ENCODE data around the gene SERPINC1. TPM values are rescaled to one million over a fixed set of nuclear protein-coding genes. Genes with fewer than 3 reads are reported as not detected.
"Not testable (repeated sequence)": the region's sequence is repeated elsewhere in the genome, so short reads cannot be mapped to it uniquely, and the experiment has no call there.

SERPINC1 gene
- total and polyA plus RNA-seq, 2 donors from 2014 or later: 0.41 to 0.82 TPM

DNA sequence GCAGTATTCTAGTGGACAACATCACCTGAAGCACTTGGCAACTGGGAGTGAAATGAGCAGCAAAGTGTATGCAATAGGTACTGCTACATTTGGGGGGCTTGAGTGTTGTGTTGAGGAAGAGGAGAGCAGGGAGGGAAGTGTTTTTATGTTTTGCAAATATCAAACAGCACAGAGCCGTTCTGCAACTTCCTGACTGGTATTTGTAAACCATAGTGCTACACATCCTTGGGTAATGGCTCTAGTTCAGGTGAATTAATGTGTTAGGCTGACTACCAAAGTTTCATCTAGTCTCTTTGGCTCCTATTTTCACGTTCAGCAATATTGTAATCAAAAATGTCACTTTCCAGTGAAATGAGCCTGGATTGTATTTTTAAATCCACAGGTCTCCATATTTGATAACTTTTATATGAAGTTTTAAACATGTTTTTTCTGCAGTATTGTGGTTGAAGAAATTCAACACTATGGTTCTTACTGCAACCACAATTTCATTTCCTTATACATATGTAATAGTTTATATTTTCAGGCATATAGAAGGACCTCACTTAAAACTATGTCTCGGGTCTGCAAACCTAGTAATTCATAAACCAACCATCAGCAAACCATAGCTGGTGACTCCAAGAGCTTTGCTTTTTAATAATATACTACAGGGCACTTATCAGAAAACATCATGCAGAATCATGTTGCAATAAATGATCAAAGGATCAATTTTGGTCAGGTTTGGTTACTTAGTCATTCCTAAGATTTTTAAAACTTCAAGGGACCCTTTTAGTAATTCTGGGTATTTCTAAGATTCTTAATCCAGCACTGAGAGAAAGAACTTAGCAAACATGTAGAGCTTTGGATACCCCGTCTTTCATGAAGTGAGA, 30.1 kb downstream of the SERPINC1 start:
- Histone ChIP-seq H3K9me3 (ENCODE audit: control insufficient read depth in 2 of 3, insufficient read depth in 1 of 3, low read length in 3 of 3) (no peaks in the 10 kb centered on the region), H3K9ac (ENCODE audit: low read length in 3 of 3) (no peak overlapping the region), H3K36me3 (ENCODE audit: control insufficient read depth in 2 of 3, insufficient read depth in 3 of 3, low read length in 3 of 3) (peaks cover 3 to 16% (median 11%) of the 10 kb centered on the region in 3 donors), H3K4me3 (ENCODE audit: low read length in 3 of 3) (no peak overlapping the region), H3K27ac (ENCODE audit: low read depth in 2 of 2, low read length in 2 of 2) (no peak overlapping the region), H3K27me3 (ENCODE audit: control insufficient read depth, insufficient read depth, low read length) (no peaks in the 10 kb centered on the region), H3K4me1 (ENCODE audit: control insufficient read depth in 2 of 3, insufficient read depth in 2 of 3, low read depth in 1 of 3, low read length in 3 of 3) (no peaks in the 10 kb centered on the region)
- FAIRE-seq (no peak), DNase-seq (no peak)
- TF ChIP-seq, protein P1, sequence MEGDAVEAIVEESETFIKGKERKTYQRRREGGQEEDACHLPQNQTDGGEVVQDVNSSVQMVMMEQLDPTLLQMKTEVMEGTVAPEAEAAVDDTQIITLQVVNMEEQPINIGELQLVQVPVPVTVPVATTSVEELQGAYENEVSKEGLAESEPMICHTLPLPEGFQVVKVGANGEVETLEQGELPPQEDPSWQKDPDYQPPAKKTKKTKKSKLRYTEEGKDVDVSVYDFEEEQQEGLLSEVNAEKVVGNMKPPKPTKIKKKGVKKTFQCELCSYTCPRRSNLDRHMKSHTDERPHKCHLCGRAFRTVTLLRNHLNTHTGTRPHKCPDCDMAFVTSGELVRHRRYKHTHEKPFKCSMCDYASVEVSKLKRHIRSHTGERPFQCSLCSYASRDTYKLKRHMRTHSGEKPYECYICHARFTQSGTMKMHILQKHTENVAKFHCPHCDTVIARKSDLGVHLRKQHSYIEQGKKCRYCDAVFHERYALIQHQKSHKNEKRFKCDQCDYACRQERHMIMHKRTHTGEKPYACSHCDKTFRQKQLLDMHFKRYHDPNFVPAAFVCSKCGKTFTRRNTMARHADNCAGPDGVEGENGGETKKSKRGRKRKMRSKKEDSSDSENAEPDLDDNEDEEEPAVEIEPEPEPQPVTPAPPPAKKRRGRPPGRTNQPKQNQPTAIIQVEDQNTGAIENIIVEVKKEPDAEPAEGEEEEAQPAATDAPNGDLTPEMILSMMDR (IDR thresholded peaks at IDR 0.05; ENCODE audit: borderline replicate concordance, extremely low read depth, insufficient read depth): no peak
- intact Hi-C loops (cut with DNase I): no loop called here

DNA sequence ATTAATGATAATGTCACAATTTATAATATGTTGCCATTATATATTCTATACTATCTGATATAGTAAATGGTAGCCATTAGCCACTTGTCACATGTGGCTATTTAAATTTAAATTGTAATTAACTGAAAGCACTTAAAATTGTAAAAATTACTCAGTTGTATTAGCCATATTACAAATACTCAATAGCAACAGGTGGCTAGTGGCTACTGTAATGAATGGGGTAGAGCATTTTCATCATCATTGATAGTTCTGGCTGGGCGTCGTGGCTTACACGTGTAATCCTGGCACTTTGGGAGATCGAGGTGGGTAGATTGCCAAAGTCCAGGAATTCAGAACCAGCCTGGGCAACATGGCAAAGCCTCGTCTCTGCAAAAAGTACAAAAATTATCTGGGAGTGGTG, 32.4 kb downstream of the SERPINC1 start:
- no peaks in the 10 kb centered on the region for H3K27me3 ChIP-seq (ENCODE audit: control insufficient read depth, insufficient read depth, low read length)
- TF ChIP-seq, protein P1 (IDR thresholded peaks at IDR 0.05; ENCODE audit: borderline replicate concordance, extremely low read depth, insufficient read depth): no peak
- H3K36me3 ChIP-seq (ENCODE audit: control insufficient read depth in 2 of 3, insufficient read depth in 3 of 3, low read length in 3 of 3): peaks cover 3 to 16% (median 11%) of the 10 kb centered on the region in 3 donors
- H3K4me1 ChIP-seq (ENCODE audit: control insufficient read depth in 2 of 3, insufficient read depth in 2 of 3, low read depth in 1 of 3, low read length in 3 of 3): no peaks in the 10 kb centered on the region
- H3K9ac ChIP-seq (ENCODE audit: low read length in 3 of 3): no peak overlapping the region
- H3K27ac ChIP-seq (ENCODE audit: low read depth in 2 of 2, low read length in 2 of 2): no peak overlapping the region
- no peak for DNase-seq
- no peaks in the 10 kb centered on the region for H3K9me3 ChIP-seq (ENCODE audit: control insufficient read depth in 2 of 3, insufficient read depth in 1 of 3, low read length in 3 of 3)
- no peak for FAIRE-seq
- no peak overlapping the region for H3K4me3 ChIP-seq (ENCODE audit: low read length in 3 of 3)
- intact Hi-C loops (cut with DNase I): no loop called here

DNA sequence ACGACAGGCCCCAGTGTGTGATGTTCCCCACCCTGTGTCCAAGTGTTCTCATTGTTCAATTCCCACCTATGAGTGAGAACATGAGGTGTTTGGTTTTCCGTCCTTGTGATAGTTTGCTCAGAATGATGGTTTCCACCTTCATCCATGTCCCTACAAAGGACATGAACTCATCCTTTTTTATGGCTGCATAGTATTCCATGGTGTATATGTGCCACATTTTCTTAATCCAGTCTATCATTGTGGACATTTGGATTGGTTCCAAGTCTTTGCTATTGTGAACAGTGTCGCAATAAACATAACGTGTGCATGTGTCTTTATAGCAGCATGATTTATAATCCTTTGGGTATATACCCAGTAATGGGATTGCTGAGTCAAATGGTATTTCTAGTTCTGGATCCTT, 36.0 kb downstream of the SERPINC1 start:
- DNase-seq; H3K9ac ChIP-seq (ENCODE audit: low read length in 3 of 3); intact Hi-C loops (cut with DNase I); H3K4me1 ChIP-seq (ENCODE audit: control insufficient read depth in 2 of 3, insufficient read depth in 2 of 3, low read depth in 1 of 3, low read length in 3 of 3); H3K4me3 ChIP-seq (ENCODE audit: low read length in 3 of 3); FAIRE-seq; H3K9me3 ChIP-seq (ENCODE audit: control insufficient read depth in 2 of 3, insufficient read depth in 1 of 3, low read length in 3 of 3); H3K27me3 ChIP-seq (ENCODE audit: control insufficient read depth, insufficient read depth, low read length); H3K27ac ChIP-seq (ENCODE audit: low read depth in 2 of 2, low read length in 2 of 2): not testable (repeated sequence)
- H3K36me3 ChIP-seq (ENCODE audit: control insufficient read depth in 2 of 3, insufficient read depth in 3 of 3, low read length in 3 of 3): peaks cover 5 to 11% (median 7%) of the 10 kb centered on the region in 3 donors

DNA sequence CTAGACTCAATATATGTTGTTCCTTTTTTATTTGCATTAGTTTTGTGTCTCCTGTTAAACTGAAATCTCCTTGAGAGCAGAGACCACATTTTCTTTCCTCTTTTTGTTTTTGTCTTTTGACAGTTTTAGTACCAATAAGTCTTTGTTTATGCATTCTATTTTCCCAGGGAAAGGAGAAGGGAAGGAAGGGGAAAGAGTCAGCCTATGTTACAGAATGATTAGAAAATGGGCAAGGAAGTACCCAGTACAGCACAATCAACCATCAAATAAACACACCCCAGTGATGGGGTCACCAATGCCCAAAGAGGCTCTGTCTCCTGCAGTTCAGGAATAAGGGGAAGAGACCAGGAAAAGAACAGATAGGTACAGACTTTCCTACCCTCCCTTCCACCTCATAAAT, 38.9 kb downstream of the SERPINC1 start:
- FAIRE-seq (no peak), DNase-seq (no peak)
- Histone ChIP-seq H3K9ac (ENCODE audit: low read length in 3 of 3) (no peak overlapping the region), H3K27ac (ENCODE audit: low read depth in 2 of 2, low read length in 2 of 2) (no peak overlapping the region), H3K4me3 (ENCODE audit: low read length in 3 of 3) (no peak overlapping the region), H3K9me3 (ENCODE audit: control insufficient read depth in 2 of 3, insufficient read depth in 1 of 3, low read length in 3 of 3) (no peaks in the 10 kb centered on the region), H3K36me3 (ENCODE audit: control insufficient read depth in 2 of 3, insufficient read depth in 3 of 3, low read length in 3 of 3) (peaks cover 2 to 4% (median 4%) of the 10 kb centered on the region in 3 donors), H3K4me1 (ENCODE audit: control insufficient read depth in 2 of 3, insufficient read depth in 2 of 3, low read depth in 1 of 3, low read length in 3 of 3) (no peaks in the 10 kb centered on the region), H3K27me3 (ENCODE audit: control insufficient read depth, insufficient read depth, low read length) (no peaks in the 10 kb centered on the region)
- intact Hi-C loops (cut with DNase I): no loop called here
- TF ChIP-seq, protein P1 (IDR thresholded peaks at IDR 0.05; ENCODE audit: borderline replicate concordance, extremely low read depth, insufficient read depth): no peak

Measured in kidney (tissue), 14 donors.